ENCODE results near the gene PTGS2.
"Not testable (repeated sequence)": the region's sequence is repeated elsewhere in the genome, so short reads cannot be mapped to it uniquely, and the experiment has no call there.

Gene PTGS2

GRCh38 chr1:186657481-186657880 lies 22.7 kb downstream of the PTGS2 start:
- no peak for DNase-seq (ENCODE audit: low read depth in 2 of 2)
- TF ChIP-seq CTCF (IDR thresholded peaks at IDR 0.05; ENCODE audit: low read depth, low read length) = no peak
- no peak overlapping the region for H3K4me3 ChIP-seq (replicated peaks in 1 of 2; ENCODE audit: low read depth in 2 of 2, low read length in 2 of 2)

GRCh38 chr1:186655876-186656275 lies 24.3 kb downstream of the PTGS2 start:
- TF ChIP-seq CTCF (IDR thresholded peaks at IDR 0.05; ENCODE audit: low read depth, low read length) = no peak
- peak in 1 of 2 donors; percentile 28 for DNase-seq (ENCODE audit: low read depth in 2 of 2)
- H3K4me3 ChIP-seq (replicated peaks in 1 of 2; ENCODE audit: low read depth in 2 of 2, low read length in 2 of 2) = no peak overlapping the region

GRCh38 chr1:186654741-186655140 lies 25.5 kb downstream of the PTGS2 start:
- no peak for DNase-seq (ENCODE audit: low read depth in 2 of 2)
- TF ChIP-seq CTCF (IDR thresholded peaks at IDR 0.05; ENCODE audit: low read depth, low read length) = no peak
- H3K4me3 ChIP-seq (replicated peaks in 1 of 2; ENCODE audit: low read depth in 2 of 2, low read length in 2 of 2) = no peak overlapping the region

GRCh38 chr1:186653312-186653711 lies 26.9 kb downstream of the PTGS2 start:
- no peak overlapping the region for H3K4me3 ChIP-seq (replicated peaks in 1 of 2; ENCODE audit: low read depth in 2 of 2, low read length in 2 of 2)
- no peak for DNase-seq (ENCODE audit: low read depth in 2 of 2)
- no peak for TF ChIP-seq CTCF (IDR thresholded peaks at IDR 0.05; ENCODE audit: low read depth, low read length)

- no peak overlapping the region for H3K4me3 ChIP-seq (replicated peaks in 1 of 2; ENCODE audit: low read depth in 2 of 2, low read length in 2 of 2)
- DNase-seq (ENCODE audit: low read depth in 2 of 2) = peak in 1 of 2 donors; percentile 27
- no peak for TF ChIP-seq CTCF (IDR thresholded peaks at IDR 0.05; ENCODE audit: low read depth, low read length)
Measured at GRCh38 chr1:186648613-186649012, 31.6 kb downstream of the PTGS2 start.

GRCh38 chr1:186647985-186648384 lies 32.2 kb downstream of the PTGS2 start:
- not testable (repeated sequence) for DNase-seq (ENCODE audit: low read depth in 2 of 2); H3K4me3 ChIP-seq (replicated peaks in 1 of 2; ENCODE audit: low read depth in 2 of 2, low read length in 2 of 2)

- TF ChIP-seq CTCF (IDR thresholded peaks at IDR 0.05; ENCODE audit: low read depth, low read length) = no peak
- peak; percentile 29 to 76 for DNase-seq (ENCODE audit: low read depth in 2 of 2)
- no peak overlapping the region for H3K4me3 ChIP-seq (replicated peaks in 1 of 2; ENCODE audit: low read depth in 2 of 2, low read length in 2 of 2)
Measured at GRCh38 chr1:186643614-186644013, 36.6 kb downstream of the PTGS2 start.

GRCh38 chr1:186637567-186637966 lies 42.7 kb downstream of the PTGS2 start:
- DNase-seq (ENCODE audit: low read depth in 2 of 2); H3K4me3 ChIP-seq (replicated peaks in 1 of 2; ENCODE audit: low read depth in 2 of 2, low read length in 2 of 2): not testable (repeated sequence)

Data from cardiac fibroblast (primary cell).